SK-N-SH (cell line): ENCODE data around the gene PRELID3B. TPM values are rescaled to one million over a fixed set of nuclear protein-coding genes. Genes with fewer than 3 reads are reported as not detected.

Source experiments
- CTCF ChIA-PET: fragments of 300-600, 350-600 bp; formaldehyde crosslinking; extraction: SDS; loops from one replicate; lab custom pipeline; 2021; lab: Yijun Ruan, JAX
- POLR2A ChIA-PET: fragments of 350-600 bp; sonication (Branson Sonifier 250); formaldehyde crosslinking; extraction: SDS; loops from one replicate; lab custom pipeline; 2020; ENCODE audit warnings: antibody characterized with exemption, inconsistent platforms; lab: Yijun Ruan, JAX
- DNase-seq: peaks from one replicate; pipeline ENCODE4 v3.0.0; 2012
- H2AFZ ChIP-seq: fragments of 200-600 bp; sonication (generic); 2 replicates; pipeline ENCODE4 v1.8.1; 2016; ENCODE audit warnings: antibody characterized with exemption, mild to moderate bottlenecking, low read depth
- H3F3A ChIP-seq: fragments of 200-600 bp; sonication (generic); replicated peaks from 2 replicates; pipeline ENCODE3; 2016; ENCODE audit warnings: antibody characterized with exemption, mild to moderate bottlenecking; ENCODE audit not compliant: insufficient read depth
- H3K27ac ChIP-seq, 2 experiments: fragments of 200-500 bp in 1 of 2; fragments of 200-600 bp in 1 of 2; sonication (Bioruptor generic) in 1 of 2; sonication (generic), shearing (Covaris generic) in 1 of 2; 2 replicates each; pipeline versions ENCODE4 v1.5.1 to v1.6.1; 2014 to 2016; ENCODE audit warnings: low read depth in 2 of 2, inconsistent platforms in 1 of 2, low read length in 1 of 2, mild to moderate bottlenecking in 1 of 2, mixed read lengths in 1 of 2
- H3K27me3 ChIP-seq: fragments of 200-600 bp; sonication (generic), shearing (Covaris generic); 2 replicates; pipeline ENCODE4 v1.6.1; 2016; ENCODE audit warnings: mixed run types; ENCODE audit not compliant: insufficient read depth
- H3K36me3 ChIP-seq, 2 experiments: fragments of 200-500 bp in 1 of 2; fragments of 200-600 bp in 1 of 2; sonication (Bioruptor generic) in 1 of 2; sonication (generic) in 1 of 2; replicated peaks in 1 of 2; 2 replicates each; pipeline versions ENCODE3 to v1.5.1; 2014 to 2016; ENCODE audit warnings: low read length in 1 of 2, mild to moderate bottlenecking in 1 of 2; ENCODE audit not compliant: insufficient read depth in 2 of 2, control insufficient read depth in 1 of 2
- H3K4me1 ChIP-seq, 2 experiments: fragments of 200-500 bp in 1 of 2; fragments of 200-600 bp in 1 of 2; sonication (Bioruptor generic) in 1 of 2; sonication (generic), shearing (Covaris generic) in 1 of 2; 2 replicates each; pipeline versions ENCODE4 v1.5.1 to v1.6.1; 2014 to 2016; ENCODE audit warnings: low read depth in 1 of 2, low read length in 1 of 2, mixed run types in 1 of 2; ENCODE audit not compliant: insufficient read depth in 2 of 2, control insufficient read depth in 1 of 2
- H3K4me2 ChIP-seq: fragments of 200-600 bp; sonication (generic), shearing (Covaris generic); 2 replicates; pipeline ENCODE4 v1.6.1; 2017; ENCODE audit warnings: mixed run types
- H3K4me3 ChIP-seq, 2 experiments: fragments of 200-500 bp in 1 of 2; fragments of 200-600 bp in 1 of 2; sonication (Bioruptor generic) in 1 of 2; sonication (generic), shearing (Covaris generic) in 1 of 2; 2 replicates each; pipeline versions ENCODE4 v1.5.1 to v1.8.1; 2014 to 2016; ENCODE audit warnings: low read depth in 2 of 2, inconsistent platforms in 1 of 2, low read length in 1 of 2, mild to moderate bottlenecking in 1 of 2, mixed read lengths in 1 of 2, moderate library complexity in 1 of 2
- H3K79me2 ChIP-seq: fragments of 200-600 bp; sonication (generic); 2 replicates; pipeline ENCODE4 v1.8.1; 2017; ENCODE audit warnings: mild to moderate bottlenecking; ENCODE audit not compliant: insufficient read depth
- H3K9ac ChIP-seq: fragments of 200-600 bp; sonication (generic); 2 replicates; pipeline ENCODE4 v1.6.1; 2017; ENCODE audit warnings: mixed run types
- H3K9me2 ChIP-seq: fragments of 200-600 bp; sonication (generic); 2 replicates; pipeline ENCODE4 v1.6.1; 2017; ENCODE audit warnings: mixed run types
- H3K9me3 ChIP-seq: fragments of 200-600 bp; sonication (generic); 2 replicates; pipeline ENCODE4 v1.6.1; 2017; ENCODE audit warnings: mixed run types, mild to moderate bottlenecking, moderate library complexity
- H4K20me1 ChIP-seq: fragments of 200-600 bp; sonication (generic); 2 replicates; pipeline ENCODE4 v1.6.1; 2017; ENCODE audit warnings: mild to moderate bottlenecking, mixed run types; ENCODE audit not compliant: insufficient read depth
- ELF1 ChIP-seq: IDR thresholded peaks from 2 replicates; pipeline ENCODE4 v1.4.0; 2012
- GATA2 ChIP-seq: sonication (generic); formaldehyde crosslinking; IDR thresholded peaks from 2 replicates; pipeline ENCODE4 v1.5.0; 2020; ENCODE audit warnings: mild to moderate bottlenecking, missing genetic modification reagents
- NFIC ChIP-seq: IDR thresholded peaks from 2 replicates; pipeline ENCODE4 v1.4.0; 2012; ENCODE audit warnings: borderline replicate concordance
- PBX3 ChIP-seq: IDR thresholded peaks from 2 replicates; pipeline ENCODE4; 2012
- POLR2AphosphoS5 ChIP-seq: IDR thresholded peaks from 2 replicates; pipeline ENCODE4 v1.6.1; 2012; ENCODE audit warnings: low read depth, low read length
- REST ChIP-seq: IDR thresholded peaks from 2 replicates; pipeline ENCODE4 v1.6.1; 2012; ENCODE audit warnings: mild to moderate bottlenecking, low read depth, low read length, moderate library complexity
- SMC3 ChIP-seq: IDR thresholded peaks from 2 replicates; pipeline ENCODE4 v1.6.1; 2012; ENCODE audit warnings: low read depth, low read length, improper control_type of control experiment
- YY1 ChIP-seq: IDR thresholded peaks from 2 replicates; pipeline ENCODE4 v1.4.0; 2012; ENCODE audit warnings: low read depth, mild to moderate bottlenecking
- ZBTB33 ChIP-seq: IDR thresholded peaks from 2 replicates; pipeline ENCODE4 v1.4.0; 2012; ENCODE audit warnings: low read depth, borderline replicate concordance
- WGBS: methylation state at CpG from one replicate; pipeline ENCODE4 v1.1.6; 2017; ENCODE audit warnings: low lambda C conversion rate; 5-methylcytosine and 5-hydroxymethylcytosine counted together
- polyA plus RNA-seq, 3 experiments: library from polyadenylated mRNA; depleted of rRNA; stranded (reverse); fragments of >200 nt; gene quantifications; 2 replicates each; pipeline ENCODE4 v1.2.3, GENCODE V29; 2012

PRELID3B gene
- polyA plus RNA-seq, 1 of the 3 experiments (the other 2 are of a cell fraction): 20.9 TPM

GRCh38 chr20:59018817-59019216 is 23.8 kb downstream of the PRELID3B start:
- Histone ChIP-seq H3K4me3 (no peak overlapping the region), H3K27me3 (no peaks in the 10 kb centered on the region), H3K9me3 (no peaks in the 10 kb centered on the region), H4K20me1 (no peaks in the 10 kb centered on the region), H3K4me2 (no peak overlapping the region), H3K9me2 (no peaks in the 10 kb centered on the region), H3K9ac (no peak overlapping the region), H2AFZ (no peak overlapping the region), H3K79me2 (peaks cover 9% of the 10 kb centered on the region; the same call in 1 of the 2 replicates), H3F3A (peaks cover 28% of the 10 kb centered on the region), H3K36me3 (peaks cover 9 to 10% of the 10 kb centered on the region in 2 experiments), H3K27ac (no peak overlapping the region), H3K4me1 (peaks cover 12 to 42% of the 10 kb centered on the region in 2 experiments)
- ChIA-PET CTCF (interaction anchor here (0.7 kb wide), 1 partner anchor 27 kb away, joined by 3 read pairs; no protein-coding TSS in a partner anchor), POLR2A (interaction anchor here (2.4 kb wide), 1 partner anchor 13 kb away, joined by 7 read pairs; the partner anchor contains the start of gene ATP5F1E)
- 88% methylated on average over 5 of the region's 10 CpGs for WGBS
- no peak for DNase-seq
- TF ChIP-seq REST (no peak), SMC3 (no peak), YY1 (no peak), NFIC (no peak), ELF1 (no peak), POLR2AphosphoS5 (no peak), GATA2 (no peak), PBX3 (no peak), ZBTB33 (no peak)
